OCI-LY3 (cell line): ENCODE data around the gene SPATA32.

ENCODE experiments used
- H2AFZ ChIP-seq: fragments of 200-600, 300-600 bp; shearing (Covaris generic); 2 replicates; pipeline ENCODE4 v1.6.0; 2014; ENCODE audit warnings: antibody characterized with exemption, low read depth, low read length
- H3K27ac ChIP-seq: fragments of 200-600, 300-600 bp; sonication (generic); 2 replicates; pipeline ENCODE4 v1.5.1; 2014; ENCODE audit warnings: mild to moderate bottlenecking, low read length, moderate library complexity, mixed read lengths
- H3K27me3 ChIP-seq: fragments of 200-600, 300-600 bp; sonication (generic); 2 replicates; pipeline ENCODE4 v1.6.1; 2014; ENCODE audit warnings: low read depth, low read length, mixed read lengths
- H3K36me3 ChIP-seq: fragments of 200-600, 300-600 bp; sonication (generic); replicated peaks from 2 replicates; pipeline ENCODE3; 2014; ENCODE audit warnings: low read depth, low read length, mixed read lengths
- H3K4me1 ChIP-seq: fragments of 300-600, 200-600 bp; sonication (generic); 2 replicates; pipeline ENCODE4 v1.6.1; 2014; ENCODE audit warnings: low read length, mixed read lengths
- H3K4me2 ChIP-seq: fragments of 200-600, 300-600 bp; sonication (generic); 2 replicates; pipeline ENCODE4 v1.6.1; 2014; ENCODE audit warnings: low read length, mixed read lengths
- H3K4me3 ChIP-seq: fragments of 300-600, 200-600 bp; sonication (generic); 2 replicates; pipeline ENCODE4 v1.5.1; 2014; ENCODE audit warnings: antibody characterized with exemption, mild to moderate bottlenecking, low read length, moderate library complexity
- H3K79me2 ChIP-seq: fragments of 300-600, 200-600 bp; shearing (Covaris generic); 2 replicates; pipeline ENCODE4 v1.6.1; 2014; ENCODE audit warnings: mild to moderate bottlenecking, low read length, mixed read lengths
- H3K9ac ChIP-seq: fragments of 300-600, 200-600 bp; shearing (Covaris generic); 2 replicates; pipeline ENCODE4 v1.6.0; 2014; ENCODE audit warnings: mild to moderate bottlenecking, low read length, moderate library complexity
- H3K9me3 ChIP-seq: fragments of 200-600, 300-600 bp; shearing (Covaris generic); 2 replicates; pipeline ENCODE4 v1.6.1; 2014; ENCODE audit warnings: low read length, mixed read lengths; ENCODE audit not compliant: insufficient read depth
- H4K20me1 ChIP-seq: fragments of 200-600, 300-600 bp; sonication (generic); 2 replicates; pipeline ENCODE4 v1.6.1; 2016; ENCODE audit warnings: low read length, mixed read lengths; ENCODE audit not compliant: insufficient read depth
- CTCF ChIP-seq: fragments of 200-600, 300-600 bp; sonication (generic); IDR thresholded peaks from 2 replicates; pipeline ENCODE4 v1.5.1; 2014; ENCODE audit warnings: antibody characterized with exemption, low read length, low read depth
- EZH2phosphoT487 ChIP-seq: fragments of 200-600 bp; shearing (Covaris generic); IDR thresholded peaks from 2 replicates; pipeline ENCODE4 v1.6.1; 2018; ENCODE audit warnings: antibody characterized with exemption, mixed run types, low read depth

Gene SPATA32

GRCh38 chr17:45222014-45222288 lies 39.9 kb downstream of the SPATA32 start:
- Histone ChIP-seq H3K9ac (peak overlapping the region; percentile 100), H3K9me3 (no peaks in the 10 kb centered on the region), H3K36me3 (no peaks in the 10 kb centered on the region), H4K20me1 (no peaks in the 10 kb centered on the region), H3K4me1 (peaks cover 42% of the 10 kb centered on the region), H3K27me3 (no peaks in the 10 kb centered on the region), H2AFZ (no peak overlapping the region), H3K27ac (peak overlapping the region; percentile 99), H3K4me2 (peak overlapping the region; percentile 99; the same call in 1 of the 2 replicates), H3K4me3 (peak overlapping the region; percentile 100), H3K79me2 (peaks cover 56% of the 10 kb centered on the region)
- TF ChIP-seq CTCF (no peak), EZH2phosphoT487 (no peak)

- Histone ChIP-seq H3K27ac (peak within 1 kb of the TSS; percentile 99), H3K79me2 (peaks cover 50% of the 10 kb centered on the region), H3K27me3 (no peaks in the 10 kb centered on the region), H3K36me3 (no peaks in the 10 kb centered on the region), H2AFZ (no peak within 1 kb of the TSS), H3K9me3 (no peaks in the 10 kb centered on the region), H4K20me1 (no peaks in the 10 kb centered on the region), H3K4me3 (peak within 1 kb of the TSS; percentile 100), H3K4me1 (peaks cover 36% of the 10 kb centered on the region), H3K4me2 (peak within 1 kb of the TSS; percentile 99), H3K9ac (peak within 1 kb of the TSS; percentile 100)
- TF ChIP-seq EZH2phosphoT487 (no peak), CTCF (no peak)
These were observed 40.5 kb downstream of the SPATA32 start, which contains the start of gene FMNL1 for GRCh38 chr17:45221081-45222013. Gene FMNL1 (plus strand): TSS chr17:45221885. CDS start chr17:45222125, 240 bp downstream.

- H2AFZ ChIP-seq: no peak overlapping the region
- no peak overlapping the region for H3K27ac ChIP-seq
- H3K36me3 ChIP-seq: no peaks in the 10 kb centered on the region
- H3K27me3 ChIP-seq: no peaks in the 10 kb centered on the region
- H3K79me2 ChIP-seq: peaks cover 39% of the 10 kb centered on the region
- H4K20me1 ChIP-seq: no peaks in the 10 kb centered on the region
- H3K4me3 ChIP-seq: no peak overlapping the region
- H3K9ac ChIP-seq: no peak overlapping the region
- no peak overlapping the region for H3K4me2 ChIP-seq
- H3K4me1 ChIP-seq: peaks cover 26% of the 10 kb centered on the region
- H3K9me3 ChIP-seq: no peaks in the 10 kb centered on the region
- TF ChIP-seq CTCF (no peak), EZH2phosphoT487 (no peak)
These were observed 41.8 kb downstream of the SPATA32 start for GRCh38 chr17:45220079-45220478.

GRCh38 chr17:45218895-45219661 lies 42.8 kb downstream of the SPATA32 start:
- Histone ChIP-seq H3K27me3 (no peaks in the 10 kb centered on the region), H2AFZ (no peak overlapping the region), H3K4me1 (peaks cover 16% of the 10 kb centered on the region), H3K9me3 (no peaks in the 10 kb centered on the region), H3K27ac (peak overlapping the region; percentile 32), H4K20me1 (no peaks in the 10 kb centered on the region; the same call in 1 of the 2 replicates), H3K4me2 (no peak overlapping the region), H3K36me3 (no peaks in the 10 kb centered on the region), H3K4me3 (no peak overlapping the region), H3K79me2 (peaks cover 38% of the 10 kb centered on the region), H3K9ac (no peak overlapping the region)
- TF ChIP-seq EZH2phosphoT487 (no peak), CTCF (peak; percentile 75)
